Gastroesophageal sphincter (tissue), 4 donors: ENCODE results near the gene DYNLT3. TPM values are rescaled to one million over a fixed set of nuclear protein-coding genes. Genes with fewer than 3 reads are reported as not detected.

Experiments
- ATAC-seq: fragments of 150-250 bp; one replicate; pipeline ENCODE4 v1.9.1; 2016; ENCODE audit warnings: mild to moderate bottlenecking, moderate library complexity
- H3K27ac ChIP-seq, 4 donors: fragments of 200-600 bp; sonication (generic) in 3 of 4; 1 replicate in 3 of 4; 2 replicates in 1 of 4; pipeline ENCODE4 v1.5.1; 2016 to 2019
- H3K27me3 ChIP-seq: fragments of 200-600 bp; sonication (generic); one replicate; pipeline ENCODE4 v1.5.1; 2019
- H3K36me3 ChIP-seq, 2 donors: fragments of 200-600 bp; sonication (generic); one replicate each; pipeline ENCODE4 v1.5.1; 2019; ENCODE audit warnings: control low read depth in 1 of 2
- H3K4me1 ChIP-seq, 3 donors: fragments of 200-600 bp; sonication (generic); 1 replicate in 2 of 3; 2 replicates in 1 of 3; pipeline ENCODE4 v1.5.1; 2016 to 2019; ENCODE audit warnings: control low read depth in 2 of 3
- H3K4me3 ChIP-seq, 2 donors: fragments of 200-600 bp; sonication (generic); one replicate each; pipeline ENCODE4 v1.5.1; 2019; ENCODE audit warnings: mild to moderate bottlenecking in 1 of 2, moderate library complexity in 1 of 2
- H3K9me3 ChIP-seq, 3 donors: fragments of 200-600 bp; sonication (generic); one replicate each; pipeline ENCODE4 v1.5.1; 2017 to 2019; ENCODE audit warnings: control low read depth in 2 of 3
- CTCF ChIP-seq, 4 experiments: fragments of 200-600 bp in 2 of 4; fragments of 450-650 bp in 2 of 4; sonication (generic) in 1 of 4; IDR thresholded peaks; one replicate each; pipeline ENCODE4 v1.5.1; 2017 to 2019; ENCODE audit warnings: antibody characterized with exemption in 4 of 4, mild to moderate bottlenecking in 2 of 4, moderate library complexity in 2 of 4
- EP300 ChIP-seq: sonication (generic); formaldehyde crosslinking; IDR thresholded peaks from one replicate; pipeline ENCODE4 v1.6.1; 2017; ENCODE audit warnings: antibody characterized with exemption, mild to moderate bottlenecking
- POLR2A ChIP-seq, 2 donors: fragments of 450-650 bp; IDR thresholded peaks; one replicate each; pipeline ENCODE4 v1.6.1; 2017; ENCODE audit warnings: antibody characterized with exemption in 2 of 2, mild to moderate bottlenecking in 2 of 2, moderate library complexity in 1 of 2
- POLR2AphosphoS5 ChIP-seq: sonication (generic); formaldehyde crosslinking; IDR thresholded peaks from one replicate; pipeline ENCODE4 v1.6.1; 2017; ENCODE audit warnings: antibody characterized with exemption
- WGBS, 2 donors: methylation state at CpG; one replicate each; pipeline ENCODE4 v1.1.5; 2018; ENCODE audit warnings: low coverage in 1 of 2; 5-methylcytosine and 5-hydroxymethylcytosine counted together
- small RNA-seq, 4 donors: library from RNA; depleted of rRNA; stranded (forward); fragments of <200 nt; gene quantifications; one replicate each; pipeline ENCODE3, GENCODE V24; 2016
- total RNA-seq, 4 donors: library from RNA; depleted of rRNA; stranded (reverse); fragments of >200 nt; gene quantifications; one replicate each; pipeline ENCODE4 v1.1.0, GENCODE V29; 2016

The DYNLT3 gene
- total RNA-seq, 4 donors from 2014 or later, result 39.8 to 71.2 (median 61.1) TPM

- Histone ChIP-seq H3K36me3 (no peaks in the 10 kb centered on the region), H3K4me3 (no peak overlapping the region), H3K27me3 (no peaks in the 10 kb centered on the region), H3K4me1 (no peaks in the 10 kb centered on the region), H3K9me3 (no peaks in the 10 kb centered on the region), H3K27ac (no peak overlapping the region)
- ATAC-seq, result no peak
- TF ChIP-seq CTCF (IDR thresholded peaks at IDR 0.05) (no peak), POLR2AphosphoS5 (no peak), POLR2A (IDR thresholded peaks at IDR 0.05) (no peak), EP300 (no peak)
Observed at GRCh38 chrX:37800717-37801116, 46.7 kb downstream of the DYNLT3 start.

GRCh38 chrX:37799936-37800335 is 47.4 kb downstream of the DYNLT3 start:
- Histone ChIP-seq H3K27me3 (no peaks in the 10 kb centered on the region), H3K36me3 (no peaks in the 10 kb centered on the region), H3K4me1 (no peaks in the 10 kb centered on the region), H3K4me3 (no peak overlapping the region), H3K9me3 (no peaks in the 10 kb centered on the region), H3K27ac (no peak overlapping the region)
- ATAC-seq, result no peak
- 76% methylated on average over 2 of the region's 2 CpGs; no CpG with 5 or more reads in 1 of the 2 donors for WGBS, 2 donors
- TF ChIP-seq CTCF (IDR thresholded peaks at IDR 0.05), result no peak
- no peak for TF ChIP-seq EP300
- TF ChIP-seq POLR2A (IDR thresholded peaks at IDR 0.05), result no peak
- TF ChIP-seq POLR2AphosphoS5, result no peak

- peak; percentile 55 for ATAC-seq
- Histone ChIP-seq H3K4me1 (no peaks in the 10 kb centered on the region), H3K36me3 (no peaks in the 10 kb centered on the region), H3K27ac (no peak overlapping the region), H3K9me3 (no peaks in the 10 kb centered on the region), H3K4me3 (no peak overlapping the region), H3K27me3 (no peaks in the 10 kb centered on the region)
- TF ChIP-seq POLR2AphosphoS5, result no peak
- no peak for TF ChIP-seq CTCF (IDR thresholded peaks at IDR 0.05)
- no peak for TF ChIP-seq POLR2A (IDR thresholded peaks at IDR 0.05)
- no peak for TF ChIP-seq EP300
Observed at GRCh38 chrX:37796805-37797204, 50.6 kb downstream of the DYNLT3 start.

- Histone ChIP-seq H3K27ac (no peak overlapping the region), H3K27me3 (no peaks in the 10 kb centered on the region), H3K4me1 (no peaks in the 10 kb centered on the region), H3K9me3 (no peaks in the 10 kb centered on the region), H3K4me3 (no peak overlapping the region), H3K36me3 (no peaks in the 10 kb centered on the region)
- TF ChIP-seq POLR2A (IDR thresholded peaks at IDR 0.05) (no peak), POLR2AphosphoS5 (no peak), EP300 (no peak), CTCF (IDR thresholded peaks at IDR 0.05) (no peak)
- no peak for ATAC-seq
Observed at GRCh38 chrX:37796310-37796709, 51.1 kb downstream of the DYNLT3 start.

Small RNA genes within 50 kb of the gene (small RNA-seq; reads per million reads assigned to genes)
- 0 reads per million in 4 donors for gene RNU6-49P

Other genes starting within 250 kb of the DYNLT3 start
- 10 to 100 TPM in 3 of 4 donors, 1 to 10 TPM in 1; 9.2 to 20.5 (median 13.9) TPM for gene XK, start 161.8 kb downstream of the DYNLT3 start, total RNA-seq
- 10 to 100 TPM in 2 of 4 donors, 1 to 10 TPM in 2; 4.0 to 40.3 (median 19.6) TPM for gene CYBB, start 67.5 kb downstream of the DYNLT3 start, total RNA-seq
- gene SYTL5, start 159.0 kb upstream of the DYNLT3 start, total RNA-seq, result 1 to 10 TPM in 1 of 4 donors, under 1 TPM in 2, not detected in 1; 0.08 to 1.3 (median 0.13) TPM